SU-DHL-6 (cell line): ENCODE measurements around the gene TEX36.

Experiments
- H2AFZ ChIP-seq: fragments of 200-600 bp; sonication (generic); 2 replicates; pipeline ENCODE4 v1.6.1; 2014; ENCODE audit warnings: low read depth, mild to moderate bottlenecking, moderate library complexity, mixed read lengths, antibody characterized with exemption, low read length; ENCODE audit not compliant: severe bottlenecking
- H3F3A ChIP-seq: fragments of 200-600 bp; shearing (Covaris generic); 2 replicates; pipeline ENCODE4 v1.6.0; 2016; ENCODE audit warnings: antibody characterized with exemption, mild to moderate bottlenecking; ENCODE audit not compliant: insufficient read depth
- H3K27ac ChIP-seq: fragments of 200-600 bp; sonication (generic); 2 replicates; pipeline ENCODE4 v1.5.1; 2016; ENCODE audit warnings: low read depth, mild to moderate bottlenecking, low read length, moderate library complexity, mixed read lengths
- H3K27me3 ChIP-seq: fragments of 200-600 bp; sonication (generic), shearing (Covaris generic); 2 replicates; pipeline ENCODE4 v1.6.0; 2014; ENCODE audit warnings: mild to moderate bottlenecking, low read length
- H3K36me3 ChIP-seq: fragments of 200-600 bp; sonication (generic); 2 replicates; pipeline ENCODE4 v1.6.1; 2014; ENCODE audit warnings: mild to moderate bottlenecking, low read length, mixed read lengths
- H3K4me2 ChIP-seq: fragments of 300-600, 200-600 bp; shearing (Covaris generic), sonication (generic); 2 replicates; pipeline ENCODE4 v1.6.0; 2014; ENCODE audit warnings: low read length, low read depth, mild to moderate bottlenecking; ENCODE audit not compliant: poor library complexity, severe bottlenecking
- H3K4me3 ChIP-seq: fragments of 200-600 bp; sonication (generic); 2 replicates; pipeline ENCODE4 v1.5.1; 2014; ENCODE audit warnings: antibody characterized with exemption, low read length, mild to moderate bottlenecking, mixed read lengths; ENCODE audit not compliant: insufficient read depth, poor library complexity, severe bottlenecking
- H3K79me2 ChIP-seq: fragments of 200-600 bp; sonication (generic); 2 replicates; pipeline ENCODE4 v1.6.1; 2014; ENCODE audit warnings: mild to moderate bottlenecking, low read length, moderate library complexity; ENCODE audit not compliant: insufficient read depth
- H3K9ac ChIP-seq: fragments of 200-600 bp; sonication (generic); 2 replicates; pipeline ENCODE4 v1.7.0; 2014; ENCODE audit warnings: mild to moderate bottlenecking, low read length
- H3K9me2 ChIP-seq: fragments of 200-600 bp; sonication (generic); replicated peaks from 2 replicates; pipeline ENCODE4 v1.6.1; 2014; ENCODE audit warnings: low read length; ENCODE audit not compliant: insufficient read depth
- H3K9me3 ChIP-seq: fragments of 200-600 bp; sonication (generic); 2 replicates; pipeline ENCODE4 v1.6.1; 2014; ENCODE audit warnings: low read length, mixed read lengths; ENCODE audit not compliant: insufficient read depth
- H4K20me1 ChIP-seq: fragments of 200-600 bp; sonication (generic); 2 replicates; pipeline ENCODE4 v1.6.1; 2014; ENCODE audit warnings: low read depth, mild to moderate bottlenecking, antibody characterized with exemption, low read length, moderate library complexity, mixed read lengths
- EZH2phosphoT487 ChIP-seq: fragments of 200-600 bp; sonication (generic), shearing (Covaris generic); conservative IDR thresholded peaks from 2 replicates; pipeline ENCODE4 v1.6.1; 2018; ENCODE audit warnings: mild to moderate bottlenecking, antibody characterized with exemption, low read length, moderate library complexity, mixed read lengths
- TF ChIP-seq, protein P1 (sequence below): fragments of 200-600 bp; sonication (generic); IDR thresholded peaks from one replicate; pipeline ENCODE4 v1.5.1; 2017; ENCODE audit warnings: antibody characterized with exemption, mild to moderate bottlenecking, low read length, moderate library complexity; ENCODE audit not compliant: insufficient read depth, poor library complexity, severe bottlenecking

TEX36 gene

DNA sequence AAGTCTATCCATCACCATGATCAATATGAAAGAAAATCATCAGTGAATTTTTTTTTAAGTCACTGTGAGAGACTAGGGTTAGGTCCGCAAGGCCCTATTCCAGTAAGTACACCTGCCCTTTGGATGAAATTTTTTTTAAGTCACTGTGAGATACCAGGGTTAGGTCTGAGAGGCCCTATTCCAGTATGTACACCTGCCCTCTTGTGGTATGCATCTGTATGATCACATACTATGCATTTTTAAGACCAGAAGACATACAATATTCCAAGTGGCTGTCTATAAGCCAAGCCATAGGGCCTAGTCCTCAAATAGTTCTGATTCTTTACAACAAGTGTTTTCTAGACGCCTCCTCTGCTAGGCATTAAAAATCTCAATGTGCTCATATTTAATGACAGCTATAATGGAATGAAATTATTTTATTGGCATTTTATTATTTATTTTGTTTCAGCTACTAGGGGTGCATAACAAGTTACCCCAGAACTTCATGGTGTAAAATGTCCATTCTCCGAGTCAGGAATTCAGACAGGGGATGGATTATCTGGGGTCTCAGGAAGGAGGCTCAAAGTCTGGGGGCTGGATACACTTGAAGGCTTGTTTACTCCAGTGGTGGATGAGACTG lies 53.1 kb downstream of the TEX36 start:
- H3K9ac ChIP-seq, result no peak overlapping the region
- H3K9me2 ChIP-seq, result no peaks in the 10 kb centered on the region
- H3K27me3 ChIP-seq, result no peaks in the 10 kb centered on the region
- no peak overlapping the region for H2AFZ ChIP-seq
- no peaks in the 10 kb centered on the region for H4K20me1 ChIP-seq
- H3K36me3 ChIP-seq, result no peaks in the 10 kb centered on the region
- no peak overlapping the region for H3K4me3 ChIP-seq
- no peaks in the 10 kb centered on the region for H3F3A ChIP-seq
- no peaks in the 10 kb centered on the region for H3K9me3 ChIP-seq
- TF ChIP-seq EZH2phosphoT487, result no peak
- TF ChIP-seq, protein P1, sequence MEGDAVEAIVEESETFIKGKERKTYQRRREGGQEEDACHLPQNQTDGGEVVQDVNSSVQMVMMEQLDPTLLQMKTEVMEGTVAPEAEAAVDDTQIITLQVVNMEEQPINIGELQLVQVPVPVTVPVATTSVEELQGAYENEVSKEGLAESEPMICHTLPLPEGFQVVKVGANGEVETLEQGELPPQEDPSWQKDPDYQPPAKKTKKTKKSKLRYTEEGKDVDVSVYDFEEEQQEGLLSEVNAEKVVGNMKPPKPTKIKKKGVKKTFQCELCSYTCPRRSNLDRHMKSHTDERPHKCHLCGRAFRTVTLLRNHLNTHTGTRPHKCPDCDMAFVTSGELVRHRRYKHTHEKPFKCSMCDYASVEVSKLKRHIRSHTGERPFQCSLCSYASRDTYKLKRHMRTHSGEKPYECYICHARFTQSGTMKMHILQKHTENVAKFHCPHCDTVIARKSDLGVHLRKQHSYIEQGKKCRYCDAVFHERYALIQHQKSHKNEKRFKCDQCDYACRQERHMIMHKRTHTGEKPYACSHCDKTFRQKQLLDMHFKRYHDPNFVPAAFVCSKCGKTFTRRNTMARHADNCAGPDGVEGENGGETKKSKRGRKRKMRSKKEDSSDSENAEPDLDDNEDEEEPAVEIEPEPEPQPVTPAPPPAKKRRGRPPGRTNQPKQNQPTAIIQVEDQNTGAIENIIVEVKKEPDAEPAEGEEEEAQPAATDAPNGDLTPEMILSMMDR, result no peak
- H3K4me2 ChIP-seq, result no peak overlapping the region
- H3K27ac ChIP-seq, result no peak overlapping the region
- H3K79me2 ChIP-seq, result no peaks in the 10 kb centered on the region

- Histone ChIP-seq H4K20me1 (no peaks in the 10 kb centered on the region), H3K36me3 (no peaks in the 10 kb centered on the region), H3K4me2 (no peak overlapping the region), H3K9me2 (no peaks in the 10 kb centered on the region), H3K9me3 (no peaks in the 10 kb centered on the region), H3K9ac (no peak overlapping the region), H2AFZ (no peak overlapping the region), H3K27ac (no peak overlapping the region), H3K79me2 (no peaks in the 10 kb centered on the region), H3F3A (no peaks in the 10 kb centered on the region), H3K4me3 (no peak overlapping the region), H3K27me3 (no peaks in the 10 kb centered on the region)
- TF ChIP-seq, protein P1, result no peak
- no peak for TF ChIP-seq EZH2phosphoT487
Observed at GRCh38 chr10:125628104-125629049, 54.6 kb downstream of the TEX36 start.

DNA sequence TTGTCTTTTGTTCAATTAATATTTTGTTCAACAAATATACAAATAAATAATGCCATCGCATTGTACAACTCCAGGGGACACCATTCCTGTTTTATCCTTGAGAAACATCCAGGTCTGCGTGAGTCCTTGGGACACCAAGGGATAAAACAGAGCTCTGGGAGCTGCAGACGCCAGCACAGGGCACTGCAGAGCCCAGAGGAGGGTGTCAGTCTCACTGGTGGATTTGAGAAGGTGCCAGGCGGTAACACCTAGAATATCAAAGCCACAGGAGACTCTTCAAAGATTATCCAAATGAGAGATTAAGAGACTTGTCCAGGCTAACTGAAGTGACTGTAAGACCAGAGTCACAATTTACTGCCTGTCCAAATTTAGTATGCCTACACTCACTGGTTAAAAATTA lies 55.3 kb downstream of the TEX36 start:
- TF ChIP-seq, protein P1, result no peak
- no peak for TF ChIP-seq EZH2phosphoT487
- Histone ChIP-seq H3K4me3 (no peak overlapping the region), H3K9me3 (no peaks in the 10 kb centered on the region), H3K27me3 (no peaks in the 10 kb centered on the region), H3K4me2 (no peak overlapping the region), H3K79me2 (no peaks in the 10 kb centered on the region), H2AFZ (no peak overlapping the region), H3K27ac (no peak overlapping the region), H4K20me1 (no peaks in the 10 kb centered on the region), H3K9ac (no peak overlapping the region), H3K36me3 (no peaks in the 10 kb centered on the region), H3K9me2 (no peaks in the 10 kb centered on the region), H3F3A (no peaks in the 10 kb centered on the region)
